HEK293 (cell line): Measurements from ENCODE around the gene C6orf47.
A peak's percentile ranks its signal among the peaks of the same experiment; 100 is the strongest.

Experiments used
- CTCF ChIA-PET: fragments of 350-600 bp; formaldehyde crosslinking; extraction: SDS; loops from one replicate; lab custom pipeline; 2021; ENCODE audit warnings: antibody characterized with exemption; lab: Yijun Ruan, JAX
- POLR2A ChIA-PET: fragments of 300-600 bp; formaldehyde crosslinking; extraction: SDS; loops from one replicate; lab custom pipeline; 2020; ENCODE audit warnings: antibody characterized with exemption, inconsistent platforms; lab: Yijun Ruan, JAX
- H3K27ac ChIP-seq: fragments of 200-500 bp; sonication (Bioruptor generic); 2 replicates; pipeline ENCODE4 v1.5.1; 2014; ENCODE audit warnings: low read depth, low read length, control low read depth, inconsistent platforms; ENCODE audit errors: extremely low read depth
- H3K36me3 ChIP-seq, 2 experiments: fragments of 200-500 bp in 1 of 2; sonication (Bioruptor generic) in 1 of 2; 1 replicate in 1 of 2; 2 replicates in 1 of 2; pipeline ENCODE4 v1.5.1; 2014 to 2017; ENCODE audit warnings: inconsistent platforms in 2 of 2, low read length in 2 of 2; ENCODE audit not compliant: control insufficient read depth in 2 of 2, insufficient read depth in 1 of 2
- H3K4me1 ChIP-seq: fragments of 200-500 bp; sonication (Bioruptor generic); 2 replicates; pipeline ENCODE4 v1.5.1; 2014; ENCODE audit warnings: mild to moderate bottlenecking, low read length, inconsistent platforms; ENCODE audit not compliant: control insufficient read depth, insufficient read depth
- H3K4me3 ChIP-seq: 2 replicates; pipeline ENCODE4 v1.5.1; 2011; ENCODE audit warnings: low read depth, mild to moderate bottlenecking, control low read depth, low read length, moderate library complexity
- H3K9me3 ChIP-seq: fragments of 200-500 bp; sonication (Bioruptor generic); 2 replicates; pipeline ENCODE4 v1.5.1; 2014; ENCODE audit warnings: low read depth, low read length, inconsistent platforms; ENCODE audit not compliant: control insufficient read depth, insufficient read depth
- GLIS1 ChIP-seq: fragments of 450-650 bp; formaldehyde crosslinking; IDR thresholded peaks from 2 replicates; pipeline ENCODE4 v1.5.1; 2016; ENCODE audit warnings: missing biosample characterization, missing genetic modification characterization
- INSM2 ChIP-seq: fragments of 450-650 bp; formaldehyde crosslinking; IDR thresholded peaks from 2 replicates; pipeline ENCODE4 v1.5.1; 2016; ENCODE audit warnings: missing biosample characterization, missing genetic modification characterization
- PRDM1 ChIP-seq: fragments of 450-650 bp; formaldehyde crosslinking; IDR thresholded peaks from 2 replicates; pipeline ENCODE4; 2016; ENCODE audit warnings: missing biosample characterization, missing genetic modification characterization
- PRDM4 ChIP-seq: fragments of 450-650 bp; formaldehyde crosslinking; IDR thresholded peaks from 2 replicates; pipeline ENCODE4 v1.5.1; 2017; ENCODE audit warnings: missing biosample characterization, missing genetic modification characterization
- SCRT2 ChIP-seq: fragments of 450-650 bp; formaldehyde crosslinking; IDR thresholded peaks from 2 replicates; pipeline ENCODE4 v1.5.1; 2016; ENCODE audit warnings: missing biosample characterization, missing genetic modification characterization
- ZNF354C ChIP-seq: fragments of 450-650 bp; formaldehyde crosslinking; IDR thresholded peaks from 2 replicates; pipeline ENCODE4 v1.5.1; 2016; ENCODE audit warnings: missing biosample characterization, missing genetic modification characterization, low read depth, borderline replicate concordance
- ZNF513 ChIP-seq: fragments of 450-650 bp; IDR thresholded peaks from 2 replicates; pipeline ENCODE4 v1.5.1; 2018; ENCODE audit warnings: missing biosample characterization, missing genetic modification characterization
- ZSCAN30 ChIP-seq: fragments of 450-650 bp; IDR thresholded peaks from 2 replicates; pipeline ENCODE4 v1.5.1; 2018; ENCODE audit warnings: missing biosample characterization, mild to moderate bottlenecking, missing genetic modification characterization, moderate library complexity
- ZSCAN4 ChIP-seq: fragments of 450-650 bp; formaldehyde crosslinking; IDR thresholded peaks from 2 replicates; pipeline ENCODE4 v1.5.1; 2017; ENCODE audit warnings: missing biosample characterization, missing genetic modification characterization
- ZSCAN5A ChIP-seq: fragments of 450-650 bp; formaldehyde crosslinking; IDR thresholded peaks from 2 replicates; pipeline ENCODE4 v1.5.1; 2016; ENCODE audit warnings: missing biosample characterization, missing genetic modification characterization

C6orf47 gene

GRCh38 chr6:31701666-31702404, 41.3 kb upstream of the C6orf47 start:
- ChIA-PET CTCF (interaction anchor here (0.7 to 1.2 kb wide), 4 partner anchors 9 to 130 kb away, joined by 3 to 4 read pairs (median 4); no protein-coding TSS in a partner anchor), POLR2A (interaction anchor here (0.5 to 2.8 kb wide), 12 partner anchors 8 to 155 kb away, joined by 3 to 30 read pairs (median 10); partner anchors contain the start of genes ATP6V1G2, C6orf47, DDAH2 and HSPA1B)

More at GRCh38 chr6:31701666-31702404, 41.3 kb upstream of the C6orf47 start:
- TF ChIP-seq PRDM1 (tag by site-specific recombination) (0 out of 2 replicates have a peak, but pooled peaks have one; percentile 65), ZNF513 (tag by site-specific recombination) (peak; percentile 34; the same call in 1 of the 2 replicates), ZNF354C (tag by site-specific recombination) (no peak), ZSCAN4 (no peak), PRDM4 (tag by site-specific recombination) (peak; percentile 93), GLIS1 (no peak), ZSCAN5A (tag by site-specific recombination) (no peak), ZSCAN30 (tag by site-specific recombination) (no peak), SCRT2 (tag by site-specific recombination) (0 out of 2 replicates have a peak, but pooled peaks have one; percentile 24), INSM2 (tag by site-specific recombination) (no peak)
- H3K9me3 ChIP-seq: no peaks in the 10 kb centered on the region
- H3K27ac ChIP-seq: no peak overlapping the region; the same call in 1 of the 2 replicates
- peaks cover 4 to 17% of the 10 kb centered on the region in 2 experiments; a peak in 2 of 3 replicates for H3K36me3 ChIP-seq
- H3K4me1 ChIP-seq: no peaks in the 10 kb centered on the region
- H3K4me3 ChIP-seq: peak overlapping the region; percentile 63
